IPS-18a (cell line): ENCODE measurements around the gene NR3C2.

Source experiments
- H3K27ac ChIP-seq: one replicate; pipeline ENCODE4 v1.5.1; 2013; ENCODE audit warnings: low read length
- H3K27me3 ChIP-seq: one replicate; pipeline ENCODE4 v1.6.1; 2013; ENCODE audit warnings: mild to moderate bottlenecking, low read length; ENCODE audit not compliant: control insufficient read depth, insufficient read depth
- H3K36me3 ChIP-seq: one replicate; pipeline ENCODE4 v1.6.1; 2013; ENCODE audit warnings: low read depth, low read length; ENCODE audit not compliant: control insufficient read depth
- H3K4me1 ChIP-seq: one replicate; pipeline ENCODE4 v1.6.1; 2013; ENCODE audit warnings: low read depth, low read length; ENCODE audit not compliant: control insufficient read depth
- H3K4me3 ChIP-seq: one replicate; pipeline ENCODE4 v1.5.1; 2013; ENCODE audit warnings: low read length
- H3K9ac ChIP-seq: one replicate; pipeline ENCODE4 v1.6.1; 2013; ENCODE audit warnings: mild to moderate bottlenecking, low read length, moderate library complexity
- H3K9me3 ChIP-seq: one replicate; pipeline ENCODE4 v1.6.1; 2013; ENCODE audit warnings: low read depth, low read length; ENCODE audit not compliant: control insufficient read depth

Gene NR3C2

DNA sequence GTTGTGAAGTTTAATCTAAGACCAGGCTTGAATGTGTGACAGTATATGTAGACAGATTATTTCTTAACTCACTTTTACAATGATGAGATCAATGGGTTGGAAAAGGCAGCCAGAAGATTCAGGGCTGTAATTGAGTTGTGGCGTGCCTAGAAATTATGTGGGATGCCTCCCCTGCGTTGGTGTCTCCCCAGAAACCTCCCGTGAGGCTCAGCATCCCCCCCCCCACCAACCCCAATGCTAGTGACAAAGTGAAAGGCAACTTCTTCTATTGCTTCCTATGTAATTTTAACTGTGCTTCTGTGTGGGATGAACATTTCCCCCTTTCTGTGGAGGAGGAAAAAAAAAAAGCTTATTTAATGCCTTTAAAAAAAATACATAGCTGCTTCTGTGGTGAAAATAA is 412.4 kb downstream of the NR3C2 start:
- Histone ChIP-seq H3K9ac (no peak overlapping the region), H3K36me3 (no peaks in the 10 kb centered on the region), H3K27me3 (no peaks in the 10 kb centered on the region), H3K9me3 (no peaks in the 10 kb centered on the region), H3K4me1 (peaks cover 7% of the 10 kb centered on the region), H3K4me3 (no peak overlapping the region), H3K27ac (no peak overlapping the region)
